HG03521 (cell line): ENCODE data around the gene RGS3.
"Not testable (repeated sequence)": the region's sequence is repeated elsewhere in the genome, so short reads cannot be mapped to it uniquely, and the experiment has no call there.

Experiments used
- ATAC-seq: cut with Tn5 transposase; IDR thresholded peaks from one replicate; pipeline ENCODE4 v1.9.1; 2021; ENCODE audit warnings: mild to moderate bottlenecking, moderate library complexity; ENCODE audit not compliant: unreplicated experiment

RGS3 gene

DNA sequence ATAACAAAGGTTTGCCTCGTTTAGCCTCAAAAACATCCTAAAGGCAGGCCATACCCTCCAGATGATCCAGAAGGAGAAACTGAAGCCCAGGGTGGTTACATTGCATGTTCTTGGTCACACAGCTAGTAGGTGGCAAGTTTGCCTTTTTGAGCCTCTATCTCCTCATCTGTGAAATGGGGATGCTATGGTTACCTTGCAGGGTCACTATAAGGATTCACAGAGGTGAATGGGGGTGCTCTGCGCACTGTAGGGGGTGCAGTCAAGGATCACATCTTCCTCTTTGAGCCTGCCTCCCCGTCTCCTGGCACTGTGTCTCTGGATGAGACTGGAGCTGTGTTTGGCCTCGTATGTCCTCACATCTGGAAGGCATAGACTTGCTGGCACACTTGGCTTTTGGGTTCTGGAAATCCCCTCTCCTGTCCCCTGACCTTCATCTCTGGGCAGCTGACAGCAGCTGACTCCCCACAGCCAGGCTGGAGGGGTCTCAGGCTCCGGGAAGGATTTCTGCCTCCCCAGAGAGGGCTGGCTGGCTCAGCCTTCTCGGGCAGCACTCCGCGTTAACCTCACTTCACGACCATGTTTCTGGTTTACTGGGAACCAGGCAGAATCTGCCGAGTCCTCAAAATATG, 167.7 kb downstream of the RGS3 start:
- ATAC-seq: no peak

DNA sequence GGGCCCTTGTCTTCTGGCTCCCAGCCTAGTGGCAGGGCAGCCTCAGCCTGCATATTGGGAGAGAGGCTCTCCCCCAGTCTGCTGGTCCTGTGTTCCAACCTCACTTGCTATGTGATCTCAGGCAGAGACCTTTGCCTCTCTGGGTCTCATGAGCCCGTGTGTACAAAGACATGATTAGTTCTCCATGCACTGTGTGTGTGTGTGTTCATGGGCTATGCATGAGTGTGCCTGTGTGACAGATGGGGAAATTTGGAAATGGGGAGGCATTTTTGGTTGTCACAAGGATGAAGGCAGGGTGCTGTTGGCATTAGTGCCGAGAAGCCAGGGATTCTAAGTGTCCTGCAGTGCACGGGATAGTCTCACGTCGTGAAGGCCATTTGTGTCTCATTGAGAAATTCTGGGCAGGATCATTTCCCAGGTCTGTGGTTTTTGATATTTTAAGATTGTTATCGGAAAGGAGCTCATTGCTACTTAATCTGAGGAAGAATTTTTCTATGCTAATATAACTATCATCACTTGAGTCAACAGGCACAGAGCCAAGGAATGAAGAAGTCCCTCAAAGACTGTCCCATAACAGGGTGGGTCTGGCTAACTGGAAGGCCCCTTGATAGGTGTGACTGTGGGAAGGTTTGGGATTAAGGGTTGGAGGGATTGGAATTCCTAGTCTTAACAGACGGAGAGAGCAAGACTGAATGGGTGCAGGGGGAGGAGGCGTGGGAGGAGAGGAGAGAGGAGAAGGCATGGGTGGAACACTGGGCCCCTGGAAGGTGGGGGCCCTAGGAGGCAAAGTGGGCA, 168.5 kb downstream of the RGS3 start:
- no peak for ATAC-seq

DNA sequence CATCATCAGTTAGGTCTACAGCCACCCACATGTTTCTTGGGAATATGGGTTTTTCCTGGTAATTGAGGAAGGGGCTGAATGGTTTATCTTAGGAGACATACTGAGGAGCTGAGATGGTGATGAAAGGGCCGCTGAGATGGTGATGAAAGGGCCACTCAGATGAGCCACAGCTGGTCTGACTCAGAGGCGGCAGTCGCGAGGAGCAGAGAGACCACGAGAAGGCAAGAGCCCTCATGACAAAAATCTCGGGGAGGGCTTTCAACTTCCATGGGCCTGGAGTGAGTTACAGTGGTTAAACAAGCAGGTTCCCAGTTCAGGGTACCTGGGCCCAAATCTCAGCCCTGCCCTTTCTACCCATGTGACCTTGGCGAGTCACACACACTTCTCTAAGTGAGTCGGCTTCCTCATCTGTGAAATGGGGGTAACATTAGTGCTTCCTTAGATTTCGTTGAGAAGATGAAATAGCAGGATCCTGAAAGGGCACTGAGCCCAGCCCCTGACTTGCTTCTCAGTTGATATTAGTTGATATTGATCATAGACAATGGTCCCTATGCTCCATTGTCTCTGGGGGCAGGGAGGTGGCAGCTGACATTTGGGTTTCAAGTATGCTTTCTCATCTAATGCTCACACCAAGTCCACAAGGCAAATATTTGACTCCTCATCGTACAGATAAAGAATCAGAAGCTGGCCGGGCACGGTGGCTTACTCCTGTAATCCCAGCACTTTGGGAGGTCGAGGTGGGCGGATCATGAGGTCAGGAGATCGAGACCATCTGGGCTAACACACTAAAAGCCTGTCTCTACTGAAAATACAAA, 169.5 kb downstream of the RGS3 start:
- no peak for ATAC-seq

DNA sequence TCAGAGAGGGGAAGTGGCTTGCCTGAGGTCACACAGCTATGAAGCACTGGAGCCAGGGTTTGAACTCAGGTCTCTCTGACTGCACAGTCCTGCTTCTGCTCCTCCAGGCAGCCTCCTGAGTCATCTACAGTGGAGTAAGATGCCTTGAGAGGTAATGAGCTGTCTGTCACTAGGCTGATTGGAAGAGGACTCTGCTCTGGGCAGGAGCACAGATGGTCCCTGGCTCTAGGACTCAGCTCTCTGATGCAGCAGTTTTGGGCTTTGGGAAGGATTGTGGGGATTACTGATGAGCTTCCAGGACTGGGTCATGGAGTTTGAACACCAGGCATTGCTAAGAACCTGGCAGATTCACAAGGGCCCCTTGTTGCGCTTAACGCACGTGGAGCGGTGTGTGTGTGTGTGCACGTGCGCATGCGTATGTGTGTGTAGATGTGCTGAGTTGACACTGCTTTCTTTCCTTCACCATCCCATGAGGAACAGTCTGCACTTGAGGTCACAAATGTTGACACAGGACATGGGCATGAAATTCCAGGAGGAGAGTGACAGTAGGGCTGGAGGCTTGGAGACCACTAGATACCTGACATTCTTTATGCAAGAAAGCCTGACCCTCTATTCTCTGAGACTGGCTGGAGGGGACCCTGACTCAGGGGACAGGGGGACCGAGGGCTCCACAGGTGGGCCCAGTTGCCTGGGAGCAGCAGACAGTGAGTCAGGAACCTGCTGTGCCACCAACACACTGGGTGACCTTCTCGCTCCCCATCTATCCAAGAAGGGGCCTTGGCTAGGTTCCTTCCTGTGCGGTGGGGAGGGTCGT, 170.5 kb downstream of the RGS3 start:
- ATAC-seq: no peak

DNA sequence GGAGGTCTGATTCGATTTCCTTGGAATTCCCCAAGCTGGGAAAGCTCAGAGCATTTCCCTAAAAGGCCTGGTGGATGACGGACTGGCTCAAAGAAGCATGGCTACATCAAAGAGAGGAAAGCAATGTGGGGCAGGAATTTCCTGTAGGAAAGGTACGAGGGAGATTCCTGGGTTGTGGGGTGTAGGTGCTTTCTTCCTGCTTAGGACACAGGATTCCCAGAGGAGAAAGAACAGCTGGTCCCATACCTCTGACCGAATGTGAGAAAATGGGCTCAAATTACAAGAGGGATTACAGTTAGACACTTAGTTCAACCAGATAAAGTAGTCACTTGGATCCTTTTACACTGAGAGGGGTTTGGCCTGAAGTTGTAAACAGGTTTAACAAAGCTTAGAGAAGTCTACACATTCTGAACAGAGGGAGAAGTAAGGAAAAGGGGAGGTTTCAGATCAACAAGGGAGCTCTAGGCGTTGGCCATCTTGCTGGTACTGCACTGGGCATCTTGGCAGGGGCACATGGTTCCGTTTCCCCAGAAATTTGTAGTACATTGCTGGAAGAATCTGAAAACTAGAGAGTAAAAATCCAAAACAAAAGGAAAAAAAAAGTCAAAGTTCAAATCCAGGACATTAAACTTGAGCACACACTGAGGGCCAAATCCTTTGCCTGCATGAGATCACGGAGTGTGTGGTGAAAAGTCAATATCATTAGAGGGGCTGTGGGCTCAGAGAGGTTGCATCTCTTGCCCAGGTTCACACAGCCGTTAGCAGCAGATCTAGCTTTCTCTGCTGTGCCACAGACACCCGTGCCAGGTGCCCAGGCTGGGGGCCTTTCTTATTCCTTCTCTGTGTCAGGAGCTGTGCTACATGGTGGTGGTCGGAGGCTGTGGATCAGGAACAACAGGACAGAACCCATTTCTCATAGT, 171.3 kb downstream of the RGS3 start:
- no peak for ATAC-seq

DNA sequence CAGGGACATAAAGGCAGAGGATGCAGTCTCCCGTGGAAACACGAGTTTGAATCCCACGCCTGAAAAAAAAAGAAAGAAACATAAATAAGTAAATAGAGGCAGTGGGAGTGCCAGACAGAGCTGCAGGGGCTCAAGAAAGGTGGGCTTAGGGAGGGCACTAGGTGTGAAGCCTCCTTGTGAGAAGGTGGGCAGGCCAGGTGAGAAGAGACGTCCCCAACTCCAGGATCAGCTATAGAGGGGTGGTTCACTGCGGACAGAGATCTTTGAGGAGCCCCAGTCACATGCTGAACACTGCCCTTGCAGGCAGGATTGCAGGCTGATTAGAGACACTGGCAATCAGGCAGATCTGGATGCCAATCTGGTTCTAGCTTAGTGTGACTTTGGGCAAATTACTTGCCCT, 172.1 kb downstream of the RGS3 start:
- no peak for ATAC-seq

DNA sequence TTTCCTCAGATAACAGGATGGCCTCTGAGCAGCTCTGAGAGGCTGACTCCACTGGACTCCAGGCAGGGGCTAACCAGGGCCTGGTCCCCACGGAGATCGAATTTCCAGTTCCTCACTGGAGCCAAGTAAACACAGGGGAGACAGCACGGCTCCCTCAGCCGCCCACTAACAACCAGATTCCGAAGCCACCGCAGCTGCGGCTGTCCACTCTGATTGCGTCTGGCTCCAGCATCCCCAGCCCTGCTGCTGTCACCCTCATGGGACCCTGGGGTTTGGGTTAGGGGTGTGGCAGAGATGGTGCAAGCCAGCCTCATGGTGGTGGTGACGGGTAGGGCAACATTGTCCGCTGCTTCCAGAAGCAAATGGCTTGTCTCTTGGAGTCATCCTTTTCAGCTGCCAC, 172.6 kb downstream of the RGS3 start:
- no peak for ATAC-seq

DNA sequence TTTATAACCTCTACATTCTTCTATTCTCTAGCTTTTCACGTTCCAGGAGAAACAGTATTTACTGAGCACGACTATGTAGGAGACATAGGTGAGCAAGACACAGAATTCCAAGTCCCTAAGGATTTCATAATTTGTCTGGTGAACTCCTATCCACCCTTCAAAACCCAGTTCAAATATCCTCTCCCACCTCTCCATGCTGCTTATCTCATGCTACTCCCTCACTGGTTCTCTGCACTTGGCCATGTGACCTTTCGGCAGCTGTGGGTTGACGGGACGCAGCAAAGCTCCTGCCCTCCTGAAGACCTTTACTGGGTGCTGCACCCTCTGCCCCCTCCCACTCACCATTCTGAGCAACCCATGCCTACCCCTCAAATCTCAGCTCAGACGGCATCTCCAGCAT, 173.2 kb downstream of the RGS3 start:
- ATAC-seq: no peak

DNA sequence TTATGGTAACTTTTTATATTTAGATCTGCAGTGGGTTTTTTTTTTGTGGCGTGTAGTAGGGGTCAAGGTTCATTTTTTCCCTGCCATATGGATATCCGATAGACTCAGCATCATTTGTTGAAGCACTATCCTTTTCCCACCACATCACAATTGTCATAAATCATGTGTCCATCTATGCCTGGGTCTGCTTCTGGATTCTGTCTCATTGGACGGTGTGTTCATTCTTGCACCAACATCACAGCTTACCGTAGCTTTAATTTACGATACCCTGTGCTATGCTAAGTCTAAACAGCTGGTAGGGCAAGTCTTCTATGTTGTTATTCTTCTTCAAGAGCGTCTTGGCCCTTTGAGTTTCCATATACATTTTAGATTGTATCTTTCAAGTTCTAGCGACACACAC, 175.0 kb downstream of the RGS3 start:
- ATAC-seq: no peak

DNA sequence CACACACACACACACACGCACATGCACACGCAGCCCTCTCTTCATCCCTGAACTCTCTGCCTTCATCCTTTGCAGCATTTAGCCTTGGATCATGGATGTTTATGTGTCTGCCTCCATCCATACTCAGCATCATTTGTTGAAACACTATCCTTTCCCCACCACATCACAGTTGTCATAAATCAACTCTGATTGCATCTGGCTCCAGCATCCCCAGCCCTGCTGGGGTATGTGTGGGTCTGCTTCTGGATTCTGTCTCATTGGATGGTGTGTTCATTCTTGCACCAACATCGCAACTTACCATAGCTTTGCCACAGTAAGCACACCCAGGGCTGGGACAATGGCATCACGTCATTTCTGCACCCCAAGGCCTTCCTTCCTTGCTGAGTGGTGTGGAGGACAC, 175.4 kb downstream of the RGS3 start:
- ATAC-seq: no peak

DNA sequence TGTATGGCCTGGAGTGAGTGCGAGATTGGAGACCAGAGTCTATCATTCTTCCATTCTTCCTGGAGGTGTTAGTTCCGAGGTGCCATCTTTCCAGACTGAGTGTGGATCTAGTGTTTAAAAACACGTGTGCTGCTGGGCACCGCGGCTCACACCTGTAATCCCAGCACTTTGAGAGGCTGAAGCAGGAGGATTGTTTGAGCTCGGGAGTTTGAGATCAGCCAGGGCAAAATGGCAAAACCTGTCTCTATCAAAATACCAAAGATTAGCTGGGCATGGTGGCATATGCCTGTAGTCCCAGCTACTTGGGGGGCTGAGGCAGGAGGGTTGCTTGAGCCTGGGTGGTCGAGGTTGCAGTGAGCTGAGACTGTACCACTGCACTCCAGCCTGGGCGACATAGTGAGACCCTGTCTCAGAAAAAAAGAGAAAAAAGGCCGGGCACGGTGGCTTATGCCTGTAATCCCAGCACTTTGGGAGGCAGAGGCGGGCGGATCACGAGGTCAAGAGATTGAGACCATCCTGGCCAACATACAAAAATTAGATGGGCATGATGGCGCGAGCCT, 176.0 kb downstream of the RGS3 start:
- ATAC-seq: not testable (repeated sequence)

DNA sequence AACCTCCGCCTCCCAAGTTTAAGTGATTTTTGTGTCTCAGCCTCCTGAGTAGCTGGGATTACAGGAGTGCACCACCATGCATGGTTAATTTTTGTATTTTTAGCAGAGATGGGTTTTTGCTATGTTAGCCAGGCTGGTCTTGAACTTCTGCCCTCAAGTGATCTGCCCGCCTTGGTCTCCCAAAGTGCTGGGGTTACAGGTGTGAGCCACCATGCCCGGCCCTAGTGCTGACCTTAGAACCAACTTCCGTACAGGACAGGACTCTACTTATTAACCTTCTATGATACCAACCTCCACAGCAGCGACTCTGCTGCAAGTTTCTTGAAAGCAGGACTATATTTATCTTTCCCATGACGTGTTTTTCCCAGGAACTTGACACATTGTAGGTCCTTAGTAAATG, 176.9 kb downstream of the RGS3 start:
- ATAC-seq: no peak

DNA sequence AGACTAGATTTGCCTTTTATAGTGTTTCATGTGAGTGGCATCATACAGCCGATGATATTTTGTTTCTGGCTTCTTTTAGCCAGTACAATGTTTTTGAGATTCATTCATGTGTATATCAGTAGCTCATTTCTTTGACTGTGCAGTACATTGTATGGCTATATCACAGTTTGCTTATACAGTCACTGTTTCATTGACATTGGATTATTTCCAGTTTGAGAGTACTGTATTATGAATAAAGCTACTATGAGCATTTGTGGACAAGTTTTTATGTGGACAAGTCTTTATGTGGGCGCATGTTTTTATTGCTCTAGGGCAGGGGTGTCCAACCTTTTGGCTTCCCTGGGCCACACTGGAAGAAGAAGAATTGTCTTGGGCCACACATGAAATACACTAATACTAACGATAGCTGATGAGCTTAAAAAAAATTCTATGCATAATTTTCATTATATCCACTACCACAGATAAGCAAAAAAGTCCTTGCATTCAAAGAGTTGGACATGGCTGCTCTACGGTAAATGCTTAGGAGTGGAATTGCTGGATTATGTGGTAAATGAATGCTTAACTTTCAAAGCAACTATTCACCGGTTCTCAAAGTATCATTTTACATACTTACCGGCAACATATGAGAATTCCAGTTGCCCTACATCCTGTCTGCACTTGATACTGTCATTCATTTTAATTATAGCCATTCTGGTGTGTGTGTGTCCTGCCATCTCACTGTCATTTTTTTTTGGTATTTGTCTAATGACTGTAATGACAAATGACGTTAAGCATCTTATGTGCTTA, 177.8 kb downstream of the RGS3 start:
- ATAC-seq: no peak

DNA sequence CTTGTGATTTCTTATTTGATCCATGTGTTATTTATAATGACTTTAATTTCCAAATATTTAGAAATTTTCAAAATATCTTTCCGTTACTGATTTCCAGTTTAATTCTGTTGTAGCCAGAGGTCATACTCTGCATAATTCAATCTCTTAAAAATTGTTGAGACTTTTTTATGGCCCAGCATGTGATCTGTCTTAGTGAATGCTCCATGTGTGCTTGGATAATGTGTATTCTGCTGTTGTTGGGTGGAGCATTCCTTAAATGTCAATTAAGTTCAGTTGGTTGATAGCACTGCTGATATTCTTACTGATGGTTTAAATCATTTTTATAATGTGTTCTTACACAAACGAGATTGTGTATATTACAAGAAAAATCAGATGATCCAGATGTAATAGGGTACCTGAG, 180.8 kb downstream of the RGS3 start:
- ATAC-seq: no peak

DNA sequence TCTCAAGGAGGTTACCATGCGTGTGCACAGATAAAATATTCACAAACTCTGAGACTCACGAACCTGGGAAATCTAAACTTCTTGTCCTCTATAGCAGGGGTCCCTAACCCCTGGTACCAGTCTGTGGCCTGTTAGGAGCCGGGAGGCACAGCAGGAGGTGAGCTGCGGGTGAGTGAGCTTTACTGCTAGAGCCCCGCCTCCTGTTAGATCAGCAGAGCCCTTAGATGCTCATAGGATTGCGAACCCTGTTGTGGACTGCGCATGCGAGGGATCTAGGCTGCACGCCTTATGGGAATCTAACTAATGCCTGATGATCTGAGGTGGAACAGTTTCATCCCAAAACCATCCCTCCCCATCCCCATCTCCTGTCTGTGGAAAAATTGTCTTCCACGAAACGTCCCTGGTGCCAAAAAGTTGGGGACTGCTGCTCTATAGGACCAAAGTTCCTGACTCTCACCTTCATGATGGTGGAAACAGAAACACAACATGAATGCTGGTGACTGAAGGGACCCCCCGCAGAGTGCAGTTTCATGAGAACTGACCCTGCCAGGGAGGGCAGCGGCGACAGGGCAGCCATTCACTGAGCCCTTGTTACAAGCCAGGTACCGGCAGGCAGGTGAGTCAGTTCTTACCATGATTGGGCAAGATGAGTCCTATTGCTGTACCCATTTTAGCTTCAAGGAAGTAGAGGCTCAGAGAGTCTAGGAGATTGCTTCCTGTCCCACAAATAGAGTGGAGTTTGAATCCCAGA, 181.9 kb downstream of the RGS3 start:
- ATAC-seq: no peak

DNA sequence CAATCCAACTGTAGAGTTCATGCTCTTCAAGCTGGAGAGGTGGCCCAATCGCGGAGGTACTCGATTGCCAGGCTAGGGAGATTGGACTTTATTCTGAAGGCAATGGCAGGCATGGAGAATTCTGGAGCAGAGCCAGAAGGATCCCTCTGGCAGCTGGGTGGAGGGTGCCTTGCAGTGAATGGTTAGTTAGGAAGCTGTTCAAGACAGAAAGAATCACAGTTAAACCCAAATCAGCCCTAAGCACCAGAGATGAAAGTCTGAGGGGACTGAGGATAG, 182.4 kb downstream of the RGS3 start:
- no peak for ATAC-seq

DNA sequence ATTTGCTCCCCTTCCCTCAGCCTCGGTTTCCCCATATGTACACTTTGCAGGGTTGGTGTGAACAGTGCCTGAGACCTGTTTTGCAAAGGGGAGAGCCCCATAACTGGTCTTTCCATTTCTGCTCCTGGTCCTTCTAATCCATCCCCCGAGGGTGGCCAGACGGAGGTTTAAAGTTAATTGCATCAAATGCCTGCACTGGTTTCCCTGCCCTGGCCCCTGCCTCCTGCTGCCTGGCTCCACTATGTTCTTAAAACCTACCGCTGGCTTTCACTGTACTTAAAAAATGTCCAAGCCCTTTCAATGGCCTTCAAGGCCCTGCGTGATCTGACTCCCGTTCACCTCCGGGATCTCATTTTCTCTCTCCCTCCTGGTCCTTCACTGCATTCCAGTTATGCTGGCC, 183.0 kb downstream of the RGS3 start:
- ATAC-seq: no peak
